GM18498 (cell line): ENCODE results near the gene MAFF.
"Not testable (repeated sequence)": the region's sequence is repeated elsewhere in the genome, so short reads cannot be mapped to it uniquely, and the experiment has no call there.

Source experiments
- ATAC-seq: cut with Tn5 transposase; IDR thresholded peaks from one replicate; pipeline ENCODE4 v1.9.1; 2021; ENCODE audit warnings: mild to moderate bottlenecking, moderate library complexity; ENCODE audit not compliant: unreplicated experiment

Gene MAFF

GRCh38 chr22:38201711-38202436, at the start of gene MAFF:
Gene MAFF, plus strand, starts transcription at chr22:38201994. Its CDS starts 11,860 bp downstream, at chr22:38213854.
- peak; percentile 61 for ATAC-seq

- ATAC-seq = no peak
Observed at GRCh38 chr22:38153821-38154562, 47.8 kb upstream of the MAFF start.

DNA sequence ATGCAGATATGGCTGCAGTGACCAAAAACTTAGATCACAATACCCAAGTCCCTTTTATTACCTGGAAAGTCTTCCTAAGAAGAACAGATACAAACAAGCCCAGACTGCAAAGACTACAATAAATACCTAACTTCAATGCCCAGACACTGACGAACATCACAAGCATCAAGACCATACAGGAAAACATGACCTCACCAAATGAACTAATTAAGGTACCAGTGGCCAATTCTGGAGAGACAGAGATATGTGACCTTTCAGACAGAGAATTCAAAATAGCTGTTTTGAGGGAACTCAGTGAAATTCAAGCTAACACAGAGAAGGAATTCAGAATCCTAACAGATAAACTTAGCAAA, 47.3 kb upstream of the MAFF start:
- ATAC-seq = not testable (repeated sequence)

DNA sequence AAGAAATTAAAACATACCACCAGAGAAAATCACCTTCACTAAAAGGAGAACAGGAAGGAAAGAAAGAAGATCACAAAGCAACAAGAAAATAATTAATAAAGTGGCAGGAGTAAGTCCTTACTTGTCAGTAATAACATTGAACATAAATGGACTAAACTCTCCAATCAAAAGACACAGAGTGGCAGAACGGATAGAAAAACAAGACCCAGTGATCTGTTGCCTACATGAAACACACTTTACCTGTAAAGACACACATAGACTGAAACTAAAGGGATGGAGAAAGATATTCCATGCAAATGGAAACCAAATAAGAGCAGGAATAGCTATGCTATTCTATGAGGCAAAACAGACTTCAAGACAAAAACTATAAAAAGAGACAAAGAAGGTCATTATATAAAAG, 46.1 kb upstream of the MAFF start:
- ATAC-seq = no peak

DNA sequence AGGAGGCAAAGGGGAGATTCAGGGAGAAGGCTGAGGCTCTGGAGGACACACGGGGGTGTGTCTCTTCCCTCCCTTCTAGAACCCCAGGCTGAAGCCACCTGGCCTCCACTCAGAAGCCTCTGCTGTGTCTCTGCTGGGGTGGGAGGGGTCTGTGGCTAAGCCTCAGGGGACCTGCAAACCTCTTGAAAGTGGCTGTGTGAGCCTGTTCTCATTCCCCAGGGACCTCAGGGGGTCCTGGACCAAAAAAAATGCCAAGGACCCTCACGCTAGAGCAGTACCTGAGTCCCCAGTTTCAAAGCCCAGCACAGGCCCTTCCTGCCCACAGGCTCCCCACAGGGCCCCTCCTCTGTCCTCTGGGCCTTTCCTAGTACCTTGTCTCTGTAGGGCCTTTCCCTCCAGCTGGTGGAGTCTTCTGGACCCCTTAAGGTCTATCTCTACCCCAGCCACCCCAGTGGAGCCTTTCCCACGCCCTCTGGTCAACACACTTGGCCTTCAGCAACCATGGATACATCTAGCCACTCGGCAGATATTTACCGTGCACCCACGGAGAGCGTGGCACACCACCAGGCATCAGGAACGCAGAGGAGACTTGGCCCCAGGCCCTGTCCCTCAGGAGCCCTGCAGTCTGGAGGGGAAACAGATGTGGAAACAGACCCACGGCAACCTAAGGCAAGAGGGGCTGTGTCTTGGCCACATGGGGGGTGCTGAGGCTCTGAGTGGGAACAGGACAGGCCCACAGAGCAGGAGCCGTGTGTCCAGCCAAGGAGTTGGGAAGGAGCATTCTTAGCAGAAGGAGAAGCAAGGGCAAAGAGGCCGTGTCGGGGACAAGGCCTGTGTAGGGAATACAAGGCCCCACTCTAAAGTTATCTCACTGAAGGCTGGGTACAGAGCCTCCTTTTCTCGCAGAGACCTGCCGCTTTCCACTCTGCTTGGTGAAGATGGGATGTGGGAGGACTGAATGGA, 38.6 kb upstream of the MAFF start:
- no peak for ATAC-seq

- ATAC-seq = no peak
Observed at GRCh38 chr22:38163844-38164550, 37.8 kb upstream of the MAFF start.

DNA sequence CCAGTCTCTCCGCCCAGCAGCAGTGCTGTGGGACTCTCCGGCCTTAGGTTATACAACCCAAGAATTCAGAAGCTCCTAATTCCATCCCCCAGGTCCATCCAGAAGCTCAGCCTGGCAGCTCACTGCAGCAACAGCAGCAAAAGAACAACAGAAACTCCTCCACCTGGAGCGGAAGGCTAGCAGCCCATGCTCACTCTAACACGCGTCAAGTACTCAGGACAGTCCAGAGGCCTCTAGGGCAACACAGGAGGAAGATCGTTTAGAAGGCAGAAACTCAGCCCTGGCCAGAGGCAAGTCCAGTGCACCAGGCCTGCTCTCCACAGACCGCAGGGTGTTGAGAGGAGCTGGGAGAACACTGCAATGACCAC, 37.3 kb upstream of the MAFF start:
- no peak for ATAC-seq

DNA sequence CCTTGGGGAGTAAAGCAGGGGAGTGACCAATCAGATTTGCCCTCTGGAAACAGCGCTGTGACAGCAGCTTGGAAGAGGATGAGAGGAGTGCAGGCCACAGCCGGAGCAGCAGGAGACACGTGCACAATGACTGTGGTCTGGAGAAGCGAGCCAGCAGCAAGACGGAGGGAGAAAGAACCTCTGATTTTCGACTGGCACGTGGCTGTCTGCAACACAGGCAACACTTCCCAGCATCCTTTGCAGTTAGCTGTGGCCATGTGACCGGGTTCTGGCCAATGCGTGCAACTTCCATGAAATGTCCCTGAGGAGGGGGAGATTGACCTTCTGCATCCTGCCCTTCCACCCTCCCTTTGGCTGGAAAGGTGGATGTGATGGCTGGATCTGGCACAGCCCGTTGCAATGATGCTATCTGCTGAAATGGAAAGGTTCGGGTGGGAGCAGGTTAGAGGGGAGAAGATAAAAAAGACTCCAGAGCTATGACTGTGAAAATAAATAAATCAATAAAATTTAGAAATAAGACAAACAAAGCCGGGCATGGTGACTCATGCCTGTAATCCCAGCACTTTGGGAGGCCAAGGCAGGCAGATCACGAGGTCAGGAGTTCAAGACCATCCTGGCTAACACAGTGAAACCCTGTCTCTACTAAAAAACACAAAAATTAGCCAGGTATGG, 35.7 kb upstream of the MAFF start:
- ATAC-seq = no peak

DNA sequence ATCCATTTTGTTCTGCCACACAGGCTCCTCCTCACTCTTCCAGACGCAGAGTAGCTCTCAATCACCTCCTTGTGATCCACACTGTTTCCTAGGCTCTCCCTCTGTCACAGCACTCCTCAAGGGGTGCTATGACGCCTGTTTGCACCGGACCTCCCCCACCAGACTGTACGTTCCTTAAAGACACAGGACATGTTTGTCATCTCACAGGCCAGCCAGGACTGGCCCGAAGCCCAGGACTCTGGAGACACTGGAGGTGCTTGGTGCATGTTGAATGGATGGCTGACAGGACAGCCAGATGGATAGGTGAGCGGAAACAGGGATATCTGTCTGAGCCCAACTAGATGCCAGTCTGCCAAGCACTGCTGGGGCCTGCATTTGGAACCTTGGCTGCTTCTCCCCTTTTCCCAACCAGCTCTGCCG, 33.8 kb upstream of the MAFF start:
- ATAC-seq = no peak

GRCh38 chr22:38169116-38169515, 32.7 kb upstream of the MAFF start:
- no peak for ATAC-seq

DNA sequence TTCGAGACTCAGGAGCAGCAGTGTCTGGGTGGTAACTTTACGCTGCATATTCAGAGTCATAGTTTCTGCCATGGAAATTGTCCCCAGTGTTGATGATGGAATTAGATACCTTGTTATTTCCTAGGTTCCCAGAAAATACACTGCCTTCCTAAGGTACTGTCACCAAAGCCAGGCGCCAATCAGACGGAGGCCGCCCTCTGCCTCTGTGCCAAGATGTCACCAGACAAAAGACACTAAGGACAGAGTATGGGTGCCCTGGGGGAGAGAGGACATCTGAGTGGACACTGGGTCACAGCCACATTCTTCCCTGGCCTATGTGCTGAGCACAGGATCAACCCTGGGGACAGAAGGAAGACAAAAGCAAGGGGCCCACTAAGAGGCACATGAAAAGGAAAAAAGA, 31.3 kb upstream of the MAFF start:
- ATAC-seq = no peak

- no peak for ATAC-seq
Observed at GRCh38 chr22:38171927-38172831, 29.6 kb upstream of the MAFF start.

DNA sequence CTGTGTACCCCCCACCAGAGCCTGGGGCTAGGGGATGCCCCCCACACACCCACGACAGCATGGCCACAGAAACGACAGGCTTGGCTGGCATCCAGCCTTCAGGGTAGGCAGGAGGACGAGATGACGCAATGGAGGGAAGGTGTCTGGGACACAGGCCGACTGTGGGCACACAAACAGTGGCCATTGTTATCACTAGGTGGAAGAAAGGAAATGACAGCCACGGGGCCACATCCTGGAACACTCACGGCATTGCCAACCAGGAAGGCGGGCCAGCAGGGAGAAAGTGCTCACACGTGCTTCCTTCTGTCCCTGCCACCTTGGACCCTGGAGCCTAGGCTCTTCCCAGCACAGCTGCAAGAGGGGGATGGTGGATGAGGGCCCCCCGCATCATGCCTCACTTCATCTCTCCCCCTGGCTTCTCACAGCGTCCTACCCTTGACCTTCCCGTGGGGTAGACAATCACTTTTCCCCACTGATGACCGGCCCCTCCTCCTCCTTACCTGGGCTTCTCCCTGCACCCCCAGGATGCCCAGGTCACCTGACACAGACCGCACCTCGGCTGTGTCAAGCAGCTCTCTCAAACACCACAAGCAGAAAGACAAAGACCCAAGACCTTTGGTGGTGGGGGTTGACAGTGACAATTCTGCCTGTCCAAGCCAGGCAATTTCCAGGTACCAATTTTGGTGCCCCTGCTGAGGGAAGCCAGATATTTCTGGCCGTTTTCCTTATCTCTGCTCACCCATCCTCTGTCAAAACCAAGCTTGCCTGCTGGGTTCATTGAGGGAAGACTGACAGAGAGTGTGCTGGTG, 28.8 kb upstream of the MAFF start:
- ATAC-seq = no peak

DNA sequence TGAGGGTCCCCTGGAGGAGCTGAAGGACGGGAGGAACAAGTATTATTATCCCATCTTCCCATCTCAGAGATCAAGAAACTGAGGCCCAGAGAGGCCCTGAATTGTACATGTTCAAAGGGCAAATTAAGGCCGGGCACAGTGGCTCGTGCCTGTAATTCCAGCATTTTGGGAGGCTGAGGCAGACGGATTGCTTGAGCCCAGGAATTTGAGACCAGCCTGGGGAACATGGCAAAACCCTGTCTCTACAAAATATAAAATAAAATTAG, 28.2 kb upstream of the MAFF start:
- ATAC-seq = no peak

DNA sequence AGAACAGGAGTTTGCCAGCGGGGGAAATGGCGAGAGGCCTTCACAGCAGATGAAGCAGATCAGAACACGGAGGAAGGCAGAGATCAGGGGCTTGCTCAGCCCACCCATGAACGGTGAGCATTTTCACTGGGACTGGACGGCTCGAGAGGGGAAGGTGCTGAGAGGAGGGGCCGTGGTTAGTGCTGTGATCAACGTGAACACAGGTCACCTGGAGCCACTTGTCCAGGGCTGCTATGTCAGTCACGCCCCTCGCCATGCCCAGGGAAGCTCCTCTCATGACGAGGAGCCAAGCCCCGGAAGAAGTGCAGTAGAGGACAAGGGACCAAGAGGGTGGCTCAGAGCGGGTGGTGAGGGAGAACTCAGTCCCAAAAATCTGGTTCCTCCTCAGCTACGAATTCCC, 27.2 kb upstream of the MAFF start:
- ATAC-seq = no peak

DNA sequence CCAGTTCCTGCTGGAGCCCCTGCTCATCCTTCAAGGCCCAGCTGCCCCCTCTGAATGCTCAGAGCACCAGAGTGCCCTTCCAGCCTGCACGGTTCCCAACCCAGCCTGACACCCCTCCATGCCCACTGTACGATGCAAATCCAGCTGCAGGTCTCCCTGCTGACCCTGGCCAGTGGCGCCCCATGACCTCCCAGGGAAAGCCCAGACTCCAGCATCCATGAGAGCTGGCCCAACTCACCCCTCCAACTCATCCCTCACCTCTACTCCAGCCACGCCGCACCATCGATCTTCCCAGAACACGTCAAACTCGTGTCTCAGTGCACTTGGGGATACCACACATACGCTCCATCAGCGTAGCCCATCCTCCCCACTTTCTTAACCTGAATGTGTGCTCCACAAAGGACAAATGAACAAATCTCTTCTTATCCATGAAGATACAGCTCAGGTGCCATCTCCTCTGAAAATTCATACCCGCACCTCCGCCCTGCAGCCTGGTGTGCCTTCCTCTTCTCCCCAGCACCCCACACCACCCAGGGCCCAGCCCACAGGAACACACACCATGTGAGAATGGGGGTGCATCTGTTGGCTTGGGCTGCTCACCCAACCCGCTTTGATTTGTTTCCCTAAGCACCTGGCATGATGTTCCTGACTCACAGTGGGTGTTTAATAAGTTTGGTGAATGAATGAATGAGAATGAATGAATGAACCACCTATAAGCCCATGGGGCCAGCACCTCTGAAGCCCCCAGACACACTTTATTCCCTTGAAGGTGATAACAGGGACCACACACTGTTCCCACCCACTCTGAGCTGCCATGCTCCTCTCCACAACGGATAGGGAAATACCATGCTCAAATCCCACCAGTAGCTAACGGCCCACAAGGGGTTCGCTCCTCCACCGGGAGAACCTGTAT, 26.3 kb upstream of the MAFF start:
- ATAC-seq = no peak

- no peak for ATAC-seq
Observed at GRCh38 chr22:38176170-38176741, 25.5 kb upstream of the MAFF start.
